HG03039 (cell line): ENCODE results near the gene VAMP8.
"Not testable (repeated sequence)": the region's sequence is repeated elsewhere in the genome, so short reads cannot be mapped to it uniquely, and the experiment has no call there.

Source experiments
- ATAC-seq: cut with Tn5 transposase; IDR thresholded peaks from one replicate; pipeline ENCODE4 v1.9.1; 2021; ENCODE audit warnings: mild to moderate bottlenecking, moderate library complexity; ENCODE audit not compliant: unreplicated experiment

The VAMP8 gene

GRCh38 chr2:85597241-85597640, 19.9 kb downstream of the VAMP8 start:
- ATAC-seq: no peak

GRCh38 chr2:85598594-85599340, 21.4 kb downstream of the VAMP8 start:
- no peak for ATAC-seq

- ATAC-seq: no peak
These were observed 22.3 kb downstream of the VAMP8 start for GRCh38 chr2:85599468-85600234.

GRCh38 chr2:85600235-85600575, 22.8 kb downstream of the VAMP8 start:
- ATAC-seq: no peak

- ATAC-seq: no peak
These were observed 23.8 kb downstream of the VAMP8 start for GRCh38 chr2:85600951-85601770.

GRCh38 chr2:85601771-85602475, 24.5 kb downstream of the VAMP8 start:
- ATAC-seq: peak; percentile 41

- peak; percentile 95 for ATAC-seq
These were observed 25.3 kb downstream of the VAMP8 start, which contains the start of gene TMEM150A for GRCh38 chr2:85602476-85603234. TSS of gene TMEM150A (minus strand) at chr2:85602698. CDS start at chr2:85601948, 750 bp downstream.

- ATAC-seq: not testable (repeated sequence)
These were observed 26.7 kb downstream of the VAMP8 start for GRCh38 chr2:85604133-85604444.

- no peak for ATAC-seq
These were observed 27.4 kb downstream of the VAMP8 start for GRCh38 chr2:85604568-85605339.

- ATAC-seq: no peak
These were observed 28.2 kb downstream of the VAMP8 start for GRCh38 chr2:85605406-85606115.

GRCh38 chr2:85606116-85606455, 28.7 kb downstream of the VAMP8 start:
- ATAC-seq: no peak

- no peak for ATAC-seq
These were observed 30.2 kb downstream of the VAMP8 start for GRCh38 chr2:85607268-85608215.

GRCh38 chr2:85611217-85611704, 33.9 kb downstream of the VAMP8 start:
- ATAC-seq: no peak

GRCh38 chr2:85611705-85612587, 34.6 kb downstream of the VAMP8 start, which contains the start of gene C2orf68:
TSS of gene C2orf68 (minus strand) at chr2:85612066. CDS start at chr2:85611984, 82 bp downstream.
- peak; percentile 68 for ATAC-seq

- ATAC-seq: no peak
These were observed 36.5 kb downstream of the VAMP8 start for GRCh38 chr2:85613717-85614515.

- not testable (repeated sequence) for ATAC-seq
These were observed 37.4 kb downstream of the VAMP8 start for GRCh38 chr2:85614757-85615156.
